HUES6 (cell line): ENCODE measurements around the gene ATP1A1.
A peak's percentile ranks its signal among the peaks of the same experiment; 100 is the strongest.

Experiments used
- H3K27ac ChIP-seq: 2 replicates; pipeline ENCODE4 v1.7.0; 2013; ENCODE audit warnings: low read depth, mild to moderate bottlenecking, low read length, inconsistent platforms
- H3K27me3 ChIP-seq: 2 replicates; pipeline ENCODE4 v1.6.1; 2013; ENCODE audit warnings: low read length; ENCODE audit not compliant: control insufficient read depth, insufficient read depth
- H3K36me3 ChIP-seq: 2 replicates; pipeline ENCODE4 v1.6.1; 2013; ENCODE audit warnings: low read length; ENCODE audit not compliant: control insufficient read depth, insufficient read depth
- H3K4me1 ChIP-seq: 2 replicates; pipeline ENCODE4 v1.6.1; 2013; ENCODE audit warnings: low read length; ENCODE audit not compliant: control insufficient read depth, insufficient read depth
- H3K4me3 ChIP-seq: 2 replicates; pipeline ENCODE4 v1.5.1; 2013; ENCODE audit warnings: low read depth, low read length
- H3K9ac ChIP-seq: one replicate; pipeline ENCODE4 v1.6.1; 2013; ENCODE audit warnings: mild to moderate bottlenecking, low read length
- H3K9me3 ChIP-seq: 2 replicates; pipeline ENCODE4 v1.6.1; 2013; ENCODE audit warnings: low read depth, low read length; ENCODE audit not compliant: control insufficient read depth, insufficient read depth

The ATP1A1 gene

GRCh38 chr1:116359871-116360270, 13.2 kb upstream of the ATP1A1 start:
- no peak overlapping the region for H3K9ac ChIP-seq
- no peaks in the 10 kb centered on the region for H3K36me3 ChIP-seq
- H3K9me3 ChIP-seq = peaks cover 3% of the 10 kb centered on the region; the same call in 1 of the 2 replicates
- H3K27me3 ChIP-seq = no peaks in the 10 kb centered on the region
- H3K4me3 ChIP-seq = no peak overlapping the region
- H3K4me1 ChIP-seq = 0 out of 2 replicates have a peak, but pooled peaks cover 8% of the 10 kb centered on the region
- H3K27ac ChIP-seq = no peak overlapping the region

- no peaks in the 10 kb centered on the region for H3K36me3 ChIP-seq
Observed at GRCh38 chr1:116360429-116361173, 12.4 kb upstream of the ATP1A1 start.

GRCh38 chr1:116361648-116362047, 11.4 kb upstream of the ATP1A1 start:
- Histone ChIP-seq H3K9me3 (peaks cover 3% of the 10 kb centered on the region; the same call in 1 of the 2 replicates), H3K4me1 (0 out of 2 replicates have a peak, but pooled peaks cover 8% of the 10 kb centered on the region), H3K4me3 (no peak overlapping the region), H3K27me3 (no peaks in the 10 kb centered on the region), H3K9ac (no peak overlapping the region), H3K36me3 (no peaks in the 10 kb centered on the region), H3K27ac (no peak overlapping the region)

More at GRCh38 chr1:116360429-116361173, 12.4 kb upstream of the ATP1A1 start:
- Histone ChIP-seq H3K27ac (no peak overlapping the region), H3K27me3 (no peaks in the 10 kb centered on the region), H3K4me1 (0 out of 2 replicates have a peak, but pooled peaks cover 8% of the 10 kb centered on the region), H3K9ac (no peak overlapping the region), H3K9me3 (peaks cover 3% of the 10 kb centered on the region; the same call in 1 of the 2 replicates), H3K4me3 (no peak overlapping the region)

- peaks cover 3% of the 10 kb centered on the region; the same call in 1 of the 2 replicates for H3K9me3 ChIP-seq
- H3K4me1 ChIP-seq = 0 out of 2 replicates have a peak, but pooled peaks cover 8% of the 10 kb centered on the region
- H3K27me3 ChIP-seq = no peaks in the 10 kb centered on the region
- no peaks in the 10 kb centered on the region for H3K36me3 ChIP-seq
- no peak overlapping the region for H3K9ac ChIP-seq
- H3K4me3 ChIP-seq = no peak overlapping the region
- no peak overlapping the region for H3K27ac ChIP-seq
Observed at GRCh38 chr1:116362050-116362449, 11.0 kb upstream of the ATP1A1 start.

- Histone ChIP-seq H3K4me3 (no peak overlapping the region), H3K27me3 (peaks cover 2% of the 10 kb centered on the region; the same call in 1 of the 2 replicates), H3K4me1 (no peaks in the 10 kb centered on the region), H3K9ac (no peak overlapping the region), H3K36me3 (no peaks in the 10 kb centered on the region), H3K9me3 (peaks cover 3% of the 10 kb centered on the region; the same call in 1 of the 2 replicates), H3K27ac (no peak overlapping the region)
Observed at GRCh38 chr1:116365353-116365780, 7.7 kb upstream of the ATP1A1 start.

GRCh38 chr1:116365857-116366256, 7.2 kb upstream of the ATP1A1 start:
- Histone ChIP-seq H3K27ac (no peak overlapping the region), H3K27me3 (peaks cover 4% of the 10 kb centered on the region; the same call in 1 of the 2 replicates), H3K9me3 (peaks cover 3% of the 10 kb centered on the region; the same call in 1 of the 2 replicates), H3K4me3 (no peak overlapping the region), H3K4me1 (no peaks in the 10 kb centered on the region), H3K36me3 (no peaks in the 10 kb centered on the region), H3K9ac (no peak overlapping the region)

- Histone ChIP-seq H3K9ac (no peak overlapping the region), H3K9me3 (peaks cover 3% of the 10 kb centered on the region; the same call in 1 of the 2 replicates), H3K27me3 (peaks cover 14% of the 10 kb centered on the region), H3K27ac (no peak overlapping the region), H3K36me3 (no peaks in the 10 kb centered on the region), H3K4me1 (peaks cover 5% of the 10 kb centered on the region; the same call in 1 of the 2 replicates), H3K4me3 (no peak overlapping the region)
Observed at GRCh38 chr1:116367256-116367945, 5.6 kb upstream of the ATP1A1 start.

DNA sequence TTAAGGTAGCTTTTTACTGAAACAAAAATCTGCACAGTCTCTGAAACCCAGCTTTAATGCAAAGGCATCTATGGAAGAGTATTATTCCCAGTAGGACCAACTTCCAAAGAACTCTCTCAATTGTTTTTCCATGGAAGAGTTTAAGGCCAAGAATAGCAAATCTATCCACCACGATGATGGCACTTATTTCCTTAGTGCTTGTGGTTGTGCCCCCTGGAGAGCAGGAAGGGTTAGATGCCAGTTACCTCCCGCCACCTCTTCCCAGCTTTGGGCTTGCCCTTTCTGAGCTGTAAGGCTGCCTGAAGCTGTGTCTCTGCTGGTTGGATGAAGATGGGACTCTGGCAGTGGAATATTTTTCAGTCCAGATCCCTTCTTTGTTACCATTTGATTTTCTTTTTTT, 4.8 kb upstream of the ATP1A1 start:
- peaks cover 14% of the 10 kb centered on the region for H3K27me3 ChIP-seq
- no peak overlapping the region for H3K9ac ChIP-seq
- no peak overlapping the region for H3K27ac ChIP-seq
- H3K4me1 ChIP-seq = peaks cover 5% of the 10 kb centered on the region; the same call in 1 of the 2 replicates
- H3K36me3 ChIP-seq = no peaks in the 10 kb centered on the region
- H3K4me3 ChIP-seq = no peak overlapping the region
- peaks cover 3% of the 10 kb centered on the region; the same call in 1 of the 2 replicates for H3K9me3 ChIP-seq

GRCh38 chr1:116370181-116370580, 2.9 kb upstream of the ATP1A1 start:
- H3K4me3 ChIP-seq = no peak overlapping the region
- no peak overlapping the region for H3K27ac ChIP-seq
- H3K9me3 ChIP-seq = no peaks in the 10 kb centered on the region
- H3K9ac ChIP-seq = no peak overlapping the region
- peaks cover 14% of the 10 kb centered on the region for H3K27me3 ChIP-seq
- peaks cover 13% of the 10 kb centered on the region for H3K4me1 ChIP-seq
- H3K36me3 ChIP-seq = no peaks in the 10 kb centered on the region

DNA sequence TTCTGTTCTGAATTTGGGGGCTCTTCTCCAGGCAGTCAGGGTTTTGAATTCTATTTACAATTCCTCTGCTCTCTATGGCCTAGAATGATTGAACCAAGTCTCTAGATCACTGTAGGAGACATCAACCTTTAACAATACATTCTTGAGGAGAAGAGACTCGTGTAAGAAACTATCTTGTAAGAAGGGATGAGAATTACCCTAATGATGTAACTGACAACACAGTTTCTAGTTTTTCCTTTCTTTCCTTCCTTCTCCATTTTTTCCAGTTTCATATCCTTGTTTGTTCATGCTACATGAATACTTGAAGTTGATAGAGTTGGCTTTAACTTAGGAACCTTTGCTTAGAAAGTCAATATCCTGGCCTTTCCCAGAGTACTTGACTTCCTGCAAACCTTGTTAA, 1.3 kb upstream of the ATP1A1 start:
- peak overlapping the region; percentile 96 for H3K4me3 ChIP-seq
- no peak overlapping the region for H3K9ac ChIP-seq
- no peaks in the 10 kb centered on the region for H3K9me3 ChIP-seq
- peaks cover 28% of the 10 kb centered on the region for H3K4me1 ChIP-seq
- H3K36me3 ChIP-seq = no peaks in the 10 kb centered on the region
- H3K27ac ChIP-seq = no peak overlapping the region
- peaks cover 14% of the 10 kb centered on the region for H3K27me3 ChIP-seq

GRCh38 chr1:116372191-116372590, 853 bp upstream of the ATP1A1 start:
- Histone ChIP-seq H3K27me3 (peaks cover 14% of the 10 kb centered on the region), H3K9ac (peak overlapping the region; percentile 68), H3K36me3 (no peaks in the 10 kb centered on the region), H3K4me1 (peaks cover 33% of the 10 kb centered on the region), H3K27ac (no peak overlapping the region), H3K4me3 (peak overlapping the region; percentile 96), H3K9me3 (no peaks in the 10 kb centered on the region)
